Measurements from ENCODE around the gene SEC24D. TPM values are rescaled to one million over a fixed set of nuclear protein-coding genes. Genes with fewer than 3 reads are reported as not detected.

Gene SEC24D
- total RNA-seq, 1 donor from 2014 or later: 48.5 TPM

DNA sequence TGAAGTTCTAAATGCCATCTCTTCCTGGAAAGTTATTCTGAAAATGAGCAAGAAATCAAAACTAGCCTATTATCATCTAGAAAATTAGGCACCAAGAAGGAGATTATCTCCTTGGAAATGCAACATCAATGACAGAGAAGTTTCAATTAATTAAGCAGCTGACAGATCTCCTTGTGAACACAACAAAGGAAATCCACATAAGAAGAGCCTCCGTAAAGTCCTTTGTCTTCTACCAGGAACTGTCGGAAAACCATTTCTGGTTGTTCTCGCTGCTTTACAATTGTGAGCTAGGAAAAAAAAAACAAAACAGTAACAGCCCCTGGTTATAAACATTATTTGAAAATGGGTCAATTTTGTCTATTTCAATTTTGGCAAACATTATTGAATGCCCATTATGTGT lies 112.6 kb downstream of the SEC24D start:
- TF ChIP-seq, protein P1, sequence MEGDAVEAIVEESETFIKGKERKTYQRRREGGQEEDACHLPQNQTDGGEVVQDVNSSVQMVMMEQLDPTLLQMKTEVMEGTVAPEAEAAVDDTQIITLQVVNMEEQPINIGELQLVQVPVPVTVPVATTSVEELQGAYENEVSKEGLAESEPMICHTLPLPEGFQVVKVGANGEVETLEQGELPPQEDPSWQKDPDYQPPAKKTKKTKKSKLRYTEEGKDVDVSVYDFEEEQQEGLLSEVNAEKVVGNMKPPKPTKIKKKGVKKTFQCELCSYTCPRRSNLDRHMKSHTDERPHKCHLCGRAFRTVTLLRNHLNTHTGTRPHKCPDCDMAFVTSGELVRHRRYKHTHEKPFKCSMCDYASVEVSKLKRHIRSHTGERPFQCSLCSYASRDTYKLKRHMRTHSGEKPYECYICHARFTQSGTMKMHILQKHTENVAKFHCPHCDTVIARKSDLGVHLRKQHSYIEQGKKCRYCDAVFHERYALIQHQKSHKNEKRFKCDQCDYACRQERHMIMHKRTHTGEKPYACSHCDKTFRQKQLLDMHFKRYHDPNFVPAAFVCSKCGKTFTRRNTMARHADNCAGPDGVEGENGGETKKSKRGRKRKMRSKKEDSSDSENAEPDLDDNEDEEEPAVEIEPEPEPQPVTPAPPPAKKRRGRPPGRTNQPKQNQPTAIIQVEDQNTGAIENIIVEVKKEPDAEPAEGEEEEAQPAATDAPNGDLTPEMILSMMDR (IDR thresholded peaks at IDR 0.05; ENCODE audit: insufficient read depth, low read length, poor library complexity, severe bottlenecking): no peak
- Histone ChIP-seq H3K36me3 (ENCODE audit: control insufficient read depth, insufficient read depth, low read length) (peaks cover 3% of the 10 kb centered on the region), H3K27me3 (ENCODE audit: control insufficient read depth, insufficient read depth, low read length) (no peaks in the 10 kb centered on the region)

DNA sequence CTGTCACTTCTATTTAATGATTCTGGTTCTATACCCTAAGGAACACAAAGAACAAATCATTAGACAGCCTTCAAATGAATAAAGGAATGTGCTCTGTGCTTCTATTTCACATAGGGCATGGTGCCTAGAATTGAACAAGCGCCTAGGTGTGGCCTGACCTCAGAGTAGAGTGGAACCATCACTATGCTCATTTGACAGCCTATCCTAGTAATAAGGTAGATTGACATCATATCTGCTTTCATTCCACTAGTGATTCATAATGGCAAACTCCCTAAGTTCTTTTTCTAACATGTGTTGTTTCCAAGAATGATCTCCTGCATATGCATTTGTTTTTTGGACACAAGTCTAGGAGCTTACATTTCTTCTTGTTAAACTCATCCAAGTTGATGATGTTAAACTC lies 114.2 kb downstream of the SEC24D start:
- TF ChIP-seq, protein P1 (IDR thresholded peaks at IDR 0.05; ENCODE audit: insufficient read depth, low read length, poor library complexity, severe bottlenecking): no peak
- Histone ChIP-seq H3K27me3 (ENCODE audit: control insufficient read depth, insufficient read depth, low read length) (no peaks in the 10 kb centered on the region), H3K4me3 (ENCODE audit: low read depth, low read length) (no peak overlapping the region), H3K36me3 (ENCODE audit: control insufficient read depth, insufficient read depth, low read length) (peaks cover 3% of the 10 kb centered on the region)
- DNase-seq (ENCODE audit: low read depth): no peak

More for the DNA sequence above, 112.6 kb downstream of the SEC24D start:
- no peak for DNase-seq (ENCODE audit: low read depth)
- H3K4me3 ChIP-seq (ENCODE audit: low read depth, low read length): no peak overlapping the region

DNA sequence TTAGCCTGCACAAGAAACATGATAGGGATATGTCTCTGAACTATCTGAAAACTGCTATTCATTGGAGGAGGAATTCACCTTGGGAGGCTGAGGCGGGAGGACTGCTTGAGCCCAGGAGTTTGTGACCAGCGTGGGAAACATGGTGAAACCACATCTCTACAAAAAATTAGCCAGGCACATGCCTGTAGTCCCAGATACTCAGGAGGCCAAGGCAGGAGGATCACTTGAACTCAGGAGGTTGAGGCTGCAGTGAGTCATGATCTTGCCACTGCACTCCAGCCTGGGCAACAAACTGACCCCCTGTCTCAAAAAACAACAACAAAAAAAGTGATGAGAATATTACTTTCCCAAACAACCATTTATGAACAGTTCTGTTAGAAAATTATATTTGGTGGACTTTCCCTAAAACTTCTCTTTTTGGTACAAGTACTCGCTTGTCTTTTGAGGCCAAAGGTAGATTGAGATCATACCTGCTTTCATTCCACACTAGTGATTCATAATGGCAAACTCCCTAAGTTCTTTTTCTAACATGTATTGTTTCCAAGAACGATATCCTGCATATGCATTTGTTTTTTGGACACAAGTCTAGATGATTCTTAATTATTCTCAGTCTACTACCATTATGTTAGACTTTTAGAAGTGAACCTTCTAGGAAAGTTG lies 117.3 kb downstream of the SEC24D start:
- no peaks in the 10 kb centered on the region for H3K36me3 ChIP-seq (ENCODE audit: control insufficient read depth, insufficient read depth, low read length)
- H3K27me3 ChIP-seq (ENCODE audit: control insufficient read depth, insufficient read depth, low read length): no peaks in the 10 kb centered on the region
- TF ChIP-seq, protein P1 (IDR thresholded peaks at IDR 0.05; ENCODE audit: insufficient read depth, low read length, poor library complexity, severe bottlenecking): no peak
- H3K4me3 ChIP-seq (ENCODE audit: low read depth, low read length): no peak overlapping the region
- DNase-seq (ENCODE audit: low read depth): no peak

DNA sequence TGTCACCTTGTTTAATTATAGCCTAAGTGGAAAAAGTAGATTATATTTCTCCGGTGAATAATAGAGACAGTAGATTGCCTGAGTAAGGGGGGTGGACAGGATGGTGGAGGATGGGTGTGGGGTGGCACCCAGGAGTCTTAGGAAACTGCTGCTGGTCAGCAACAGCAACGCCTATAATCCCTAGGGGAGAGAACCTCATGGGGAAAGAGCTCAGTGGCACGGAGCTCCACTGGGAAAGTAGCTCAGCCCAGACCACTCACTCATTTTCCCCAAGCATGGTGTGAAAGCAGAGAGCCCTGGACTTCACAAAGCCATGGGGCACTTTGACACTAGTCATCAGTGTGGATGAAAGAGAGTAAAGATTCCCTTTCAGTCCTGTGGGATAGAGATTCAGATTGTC lies 119.6 kb downstream of the SEC24D start:
- no peak for DNase-seq (ENCODE audit: low read depth)
- TF ChIP-seq, protein P1 (IDR thresholded peaks at IDR 0.05; ENCODE audit: insufficient read depth, low read length, poor library complexity, severe bottlenecking): no peak

DNA sequence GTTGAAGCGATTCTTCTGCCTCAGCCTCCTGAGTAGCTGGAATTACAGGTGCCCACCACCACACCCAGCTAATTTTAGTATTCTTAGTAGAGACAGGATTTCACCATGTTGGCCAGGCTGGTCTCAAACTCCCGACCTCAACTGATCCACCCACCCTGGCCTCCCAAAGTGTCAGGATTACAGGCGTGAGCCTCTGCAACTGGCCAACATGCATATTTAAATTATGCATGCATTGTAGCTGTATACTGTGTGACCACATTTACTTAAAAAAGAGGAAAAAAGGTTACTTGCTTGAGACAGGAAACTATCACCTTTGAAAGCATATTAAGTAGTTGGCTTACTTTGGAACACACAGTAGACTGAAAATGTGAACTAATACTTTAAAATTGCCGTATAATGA lies 121.2 kb downstream of the SEC24D start:
- DNase-seq (ENCODE audit: low read depth): no peak
- TF ChIP-seq, protein P1 (IDR thresholded peaks at IDR 0.05; ENCODE audit: insufficient read depth, low read length, poor library complexity, severe bottlenecking): no peak
- Histone ChIP-seq H3K27me3 (ENCODE audit: control insufficient read depth, insufficient read depth, low read length) (no peaks in the 10 kb centered on the region), H3K4me3 (ENCODE audit: low read depth, low read length) (no peak overlapping the region), H3K36me3 (ENCODE audit: control insufficient read depth, insufficient read depth, low read length) (no peaks in the 10 kb centered on the region)

More for the DNA sequence above, 119.6 kb downstream of the SEC24D start:
- H3K27me3 ChIP-seq (ENCODE audit: control insufficient read depth, insufficient read depth, low read length): no peaks in the 10 kb centered on the region
- H3K36me3 ChIP-seq (ENCODE audit: control insufficient read depth, insufficient read depth, low read length): no peaks in the 10 kb centered on the region
- no peak overlapping the region for H3K4me3 ChIP-seq (ENCODE audit: low read depth, low read length)

DNA sequence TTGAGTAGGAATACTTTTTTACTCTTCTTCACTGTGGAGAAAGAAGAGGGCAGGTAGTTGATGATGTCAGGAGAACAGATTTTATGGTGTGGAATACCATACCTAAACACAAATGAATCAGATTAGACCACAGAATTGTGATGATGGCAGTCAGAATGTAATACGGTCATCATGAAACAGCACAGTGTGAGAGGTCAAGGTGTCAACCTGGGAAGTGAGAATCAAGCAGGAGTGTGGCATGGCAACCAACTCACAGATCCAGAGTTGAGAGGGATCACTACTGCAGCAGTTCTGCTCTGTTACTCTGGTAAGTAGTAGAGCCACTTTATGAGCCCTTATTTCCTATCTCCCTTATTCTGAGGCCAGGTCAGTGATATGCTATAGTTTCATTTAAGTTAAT lies 123.1 kb downstream of the SEC24D start:
- no peak for DNase-seq (ENCODE audit: low read depth)
- Histone ChIP-seq H3K4me3 (ENCODE audit: low read depth, low read length) (no peak overlapping the region), H3K27me3 (ENCODE audit: control insufficient read depth, insufficient read depth, low read length) (no peaks in the 10 kb centered on the region), H3K36me3 (ENCODE audit: control insufficient read depth, insufficient read depth, low read length) (no peaks in the 10 kb centered on the region)
- TF ChIP-seq, protein P1 (IDR thresholded peaks at IDR 0.05; ENCODE audit: insufficient read depth, low read length, poor library complexity, severe bottlenecking): no peak

Data from kidney epithelial cell (primary cell).